ENCODE results near the gene ZNF324.
"Not testable (repeated sequence)": the region's sequence is repeated elsewhere in the genome, so short reads cannot be mapped to it uniquely, and the experiment has no call there.

ZNF324 gene

GRCh38 chr19:58507602-58508223, 40.8 kb downstream of the ZNF324 start:
- DNase-seq: not testable (repeated sequence)

GRCh38 chr19:58509731-58510083, 42.8 kb downstream of the ZNF324 start:
- DNase-seq: no peak

DNA sequence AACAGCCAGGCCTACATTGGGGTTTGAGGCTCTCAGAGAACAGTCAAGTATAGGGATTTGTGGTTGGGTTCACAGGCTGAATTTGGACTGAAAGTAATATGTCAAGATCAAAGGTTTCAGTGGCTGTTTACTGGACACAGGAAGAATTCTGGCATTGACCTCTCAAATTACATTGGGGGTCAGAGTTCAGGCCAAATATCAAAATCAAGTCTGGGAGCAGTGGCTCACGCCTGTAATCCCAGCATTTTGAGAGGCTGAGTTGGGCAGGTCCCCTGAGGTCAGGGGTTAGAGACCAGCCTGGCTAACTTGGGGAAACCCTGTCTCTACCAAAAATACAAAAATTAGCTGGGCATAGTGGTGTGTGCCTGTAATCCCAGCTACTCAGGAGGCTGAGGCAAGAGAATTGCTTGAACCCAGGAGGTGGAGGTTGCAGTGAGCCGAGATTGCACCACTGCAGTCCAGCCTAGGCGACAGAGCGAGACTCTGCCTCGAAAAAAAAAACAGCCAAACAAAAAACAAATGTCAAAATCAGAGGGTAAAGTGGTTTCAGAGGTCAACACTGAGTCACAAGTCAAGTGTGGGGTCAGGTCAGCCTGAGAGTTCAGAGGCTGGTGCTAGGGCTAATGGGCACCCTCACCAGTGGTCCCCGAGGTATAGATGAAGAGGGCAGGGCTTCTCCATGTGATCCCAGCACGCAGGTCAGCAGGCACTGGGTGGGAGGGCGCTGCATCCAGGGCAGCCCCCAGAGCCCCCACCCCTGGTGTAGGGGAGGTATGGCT, 43.4 kb downstream of the ZNF324 start:
- no peak for DNase-seq

DNA sequence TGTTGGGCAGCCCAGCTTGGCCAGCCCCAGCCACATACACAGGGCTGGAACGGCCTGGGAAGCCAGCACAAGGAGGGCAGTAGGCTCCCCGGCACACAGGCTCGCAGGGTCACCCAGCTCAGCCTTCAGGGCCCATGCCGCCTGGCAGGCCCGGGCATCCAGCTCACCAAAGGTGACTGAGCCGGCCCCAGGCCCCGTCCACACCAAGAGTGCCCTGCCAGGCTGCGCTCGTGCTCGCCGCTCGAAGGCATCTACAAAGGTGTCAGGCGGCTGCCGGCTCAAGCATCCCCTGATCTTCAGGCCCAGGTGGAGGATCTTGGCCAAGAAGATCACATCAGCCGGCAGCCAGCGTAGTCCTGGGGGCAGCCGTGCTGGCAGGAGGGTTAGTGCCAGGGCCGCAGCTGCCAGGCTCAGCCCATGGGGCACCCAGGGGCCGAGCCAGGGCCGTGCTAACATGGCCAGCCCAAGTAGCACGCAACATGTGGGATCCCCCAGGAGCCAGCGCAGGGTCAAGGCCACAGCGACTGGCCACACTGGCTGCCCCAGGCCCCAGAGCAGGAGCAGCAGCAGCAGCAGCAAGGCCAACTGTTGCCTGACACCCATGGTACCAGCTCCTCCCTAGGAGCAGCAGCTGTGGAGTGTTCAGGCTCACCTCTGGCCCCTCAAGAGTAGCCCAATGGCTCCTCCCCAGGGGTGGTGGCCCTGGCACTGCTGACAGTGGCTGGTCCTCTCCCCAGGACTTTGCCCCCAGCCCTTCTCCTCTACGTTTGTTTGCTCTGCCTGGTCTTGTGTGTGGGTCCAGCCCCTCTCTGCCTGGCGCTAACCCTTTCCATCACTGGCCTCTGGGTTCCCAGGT, 44.7 kb downstream of the ZNF324 start, which contains the start of gene SLC27A5:
Gene SLC27A5 (minus strand): TSS at position 640 of the 856 bp plus-strand sequence. CDS start 37 bp downstream, at position 603.
- no peak for DNase-seq

DNA sequence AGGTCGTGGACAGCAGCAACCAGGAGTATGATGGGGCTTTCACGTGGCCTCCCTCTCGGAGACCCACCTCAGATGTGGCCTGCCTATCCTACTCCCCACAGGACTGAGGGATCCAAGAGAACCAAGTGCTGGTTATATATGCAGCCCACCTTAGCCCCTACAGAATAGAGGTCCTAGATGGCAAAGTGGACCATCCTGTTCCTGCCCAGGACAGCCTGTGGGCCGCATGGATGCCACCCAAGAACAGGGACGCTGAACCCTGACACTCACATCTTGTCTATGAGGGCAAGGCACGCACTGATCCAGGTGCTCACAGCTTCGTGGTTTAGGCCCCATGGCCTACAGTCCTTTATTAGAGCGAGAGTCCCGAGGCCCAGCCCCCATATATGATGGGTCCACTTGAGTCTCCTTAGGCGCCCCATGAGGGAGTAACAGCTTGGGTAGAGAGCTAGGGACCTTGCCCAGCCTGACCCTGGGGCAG, 46.4 kb downstream of the ZNF324 start:
- DNase-seq: no peak

GRCh38 chr19:58513694-58514563, 47.0 kb downstream of the ZNF324 start:
- peak; percentile 74 for DNase-seq

GRCh38 chr19:58514564-58515022, 47.7 kb downstream of the ZNF324 start:
- DNase-seq: no peak

DNA sequence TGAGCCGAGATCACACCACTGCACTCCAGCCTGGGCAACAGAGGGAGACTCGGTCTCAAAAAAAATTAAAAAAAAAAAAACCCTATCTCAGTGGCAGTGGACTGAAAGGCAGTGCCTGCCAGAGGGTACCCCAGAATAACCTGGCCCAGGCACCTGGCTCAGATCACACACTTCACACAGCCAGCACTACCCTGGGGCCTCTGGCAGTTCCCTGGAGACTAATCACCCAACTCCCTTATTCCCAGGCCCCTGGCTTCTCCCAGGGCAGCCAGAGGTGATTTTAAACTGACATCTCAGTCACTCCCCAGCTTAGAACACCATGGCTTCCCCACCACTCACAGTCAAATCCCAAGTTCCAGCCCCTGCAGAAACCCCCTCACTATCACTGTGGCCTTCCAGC, 48.4 kb downstream of the ZNF324 start:
- no peak for DNase-seq

DNA sequence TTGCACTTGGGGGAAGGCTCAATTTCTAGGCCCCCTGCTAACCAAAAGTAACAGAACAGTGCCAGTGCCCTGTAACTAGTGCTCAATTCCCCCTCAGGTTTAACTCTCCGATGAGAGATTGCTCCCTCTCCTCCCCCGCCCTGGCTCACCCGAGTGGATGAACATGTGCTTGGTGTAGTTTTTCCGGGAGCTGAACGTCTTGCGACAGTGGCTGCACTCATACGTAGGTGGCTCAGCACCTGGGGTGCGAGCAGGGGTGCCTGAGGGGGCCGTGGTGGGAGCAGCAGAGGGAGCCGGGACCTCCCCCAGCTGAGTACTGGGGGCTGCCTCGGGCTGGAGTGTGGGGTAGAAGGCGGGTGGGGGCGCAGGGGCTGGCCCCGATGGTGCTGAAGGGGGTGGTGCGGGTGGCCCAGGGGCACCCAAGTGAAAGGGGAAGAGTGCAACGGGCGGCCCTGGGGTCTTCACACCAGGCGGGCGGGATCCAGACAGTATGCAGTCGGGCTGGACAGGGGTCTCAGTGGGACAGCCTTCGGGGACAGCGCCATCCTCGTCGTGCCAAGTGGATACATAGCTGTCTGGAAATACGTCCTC, 49.5 kb downstream of the ZNF324 start:
- no peak for DNase-seq

DNA sequence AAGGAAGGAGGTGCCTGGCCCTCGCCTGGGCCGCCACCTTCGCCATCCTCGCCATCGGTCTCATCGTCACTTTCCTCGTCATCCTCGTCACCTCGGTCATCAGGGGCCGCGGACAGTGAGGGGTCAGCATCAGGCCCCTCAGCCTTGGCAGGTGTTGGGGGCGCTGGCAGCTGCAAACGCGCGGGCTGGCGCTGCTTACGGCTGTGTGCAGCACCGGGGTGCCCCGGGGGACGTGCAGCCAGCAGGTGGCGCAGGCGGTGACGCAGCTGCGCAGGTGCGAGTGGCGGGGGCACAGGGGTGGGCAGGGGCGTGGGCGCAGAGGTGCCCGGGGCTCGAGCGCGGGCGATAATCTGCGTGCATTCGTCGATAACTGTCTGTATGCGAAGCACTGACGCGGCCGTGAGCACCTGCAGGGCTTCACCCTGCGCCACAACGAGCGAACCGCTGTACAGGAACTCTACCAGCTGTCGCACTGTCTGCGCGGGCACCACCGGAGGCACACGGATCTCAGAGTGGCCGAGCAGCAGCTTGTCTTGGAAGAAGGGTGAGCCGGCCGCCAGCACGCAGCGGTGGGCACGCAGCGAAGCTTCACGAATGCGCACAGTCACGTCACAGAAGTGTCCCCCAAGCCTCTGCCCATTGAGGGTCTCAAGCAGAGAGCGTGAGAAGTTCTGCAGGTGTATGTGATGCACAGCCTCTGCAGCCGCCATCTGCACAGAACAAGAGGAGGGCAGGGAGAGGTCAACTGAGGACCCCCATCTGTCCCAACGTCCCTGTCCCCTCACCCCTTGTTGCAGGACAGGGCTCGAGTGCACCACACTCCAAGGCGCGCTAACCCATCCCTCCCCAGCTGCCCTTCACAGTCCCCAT, 50.3 kb downstream of the ZNF324 start:
- no peak for DNase-seq

GRCh38 chr19:58518256-58519086, 51.6 kb downstream of the ZNF324 start:
- peak; percentile 8 for DNase-seq

DNA sequence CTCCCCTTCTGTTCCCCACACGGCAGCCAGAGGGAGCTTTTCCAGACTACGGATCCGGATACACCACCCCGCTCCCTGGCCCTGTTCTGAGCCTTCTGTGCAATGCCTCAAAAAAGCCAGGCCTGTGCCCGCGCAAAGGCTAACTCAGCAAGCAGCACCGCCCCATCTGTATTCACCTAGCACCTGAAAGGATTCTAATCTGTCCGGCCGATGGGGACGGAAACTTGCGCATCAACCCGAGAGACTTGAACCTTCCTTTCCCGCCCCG, 52.1 kb downstream of the ZNF324 start:
- peak; percentile 76 for DNase-seq

GRCh38 chr19:58519355-58520256, 52.7 kb downstream of the ZNF324 start, which contains the start of gene ZBTB45:
TSS of gene ZBTB45 (minus strand) at chr19:58519810. CDS start at chr19:58517673, 2,137 bp downstream.
- DNase-seq: peak; percentile 95

DNA sequence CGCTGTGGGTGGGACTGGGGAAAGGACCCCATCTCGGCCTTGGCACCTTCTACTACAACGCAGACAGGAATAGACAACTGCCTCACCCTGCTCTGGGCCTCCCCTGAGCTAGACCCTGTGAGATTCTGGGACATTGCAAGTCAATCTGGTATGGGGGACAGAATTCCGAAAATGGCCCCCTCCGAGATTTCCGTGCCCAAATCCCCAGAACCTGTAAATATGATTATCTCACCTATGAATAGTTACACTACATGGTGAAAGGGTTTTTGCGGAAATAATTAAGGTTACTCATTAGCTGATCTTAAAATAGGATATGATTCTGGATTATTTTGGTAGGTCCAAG, 53.3 kb downstream of the ZNF324 start:
- DNase-seq: no peak

DNA sequence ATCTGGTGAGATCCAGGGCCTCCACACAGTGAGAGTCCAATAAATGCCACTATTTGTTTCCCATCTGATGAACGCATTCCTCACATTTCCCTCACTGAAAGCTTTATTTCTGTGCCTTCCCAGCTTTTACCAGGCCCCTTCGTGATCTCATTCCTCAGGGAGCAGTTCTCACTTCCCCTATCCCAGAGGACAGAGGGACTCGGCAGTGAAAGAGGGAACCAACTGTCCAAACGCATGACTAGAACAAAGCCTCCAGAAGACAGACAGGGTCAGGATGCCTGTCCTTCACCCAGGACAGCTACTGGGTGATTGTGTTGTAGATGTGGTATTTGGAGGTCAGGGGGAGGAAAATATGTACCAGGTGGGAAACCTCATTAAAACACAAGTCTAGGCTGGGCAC, 54.8 kb downstream of the ZNF324 start:
- no peak for DNase-seq

DNA sequence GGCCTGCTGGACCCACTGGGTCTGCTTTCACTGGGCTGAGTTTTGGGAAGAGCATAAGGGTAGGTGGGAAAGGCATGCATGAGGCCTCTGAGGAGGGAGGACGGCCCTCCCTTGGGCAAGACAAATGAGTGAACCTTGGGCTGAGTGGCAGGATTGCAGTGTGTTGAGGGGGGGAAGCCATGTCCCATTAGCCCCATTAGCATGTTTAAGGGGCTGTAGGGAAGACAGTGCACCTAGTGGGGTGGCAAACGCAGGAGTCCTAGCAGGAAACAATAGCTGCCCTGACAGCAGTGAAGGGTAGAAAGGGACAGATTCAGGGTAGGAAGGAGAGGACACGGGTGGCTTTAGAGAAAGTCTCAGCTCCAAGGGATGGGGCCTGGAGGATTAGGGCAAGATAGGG, 55.8 kb downstream of the ZNF324 start:
- no peak for DNase-seq

All from EL (cell line).